Fibroblast of lung (primary cell): Measurements from ENCODE around the gene CARMIL1.

Experiments
- CTCF ChIP-seq, 2 donors: IDR thresholded peaks in 1 of 2; conservative IDR thresholded peaks in 1 of 2; 1 replicate in 1 of 2; 2 replicates in 1 of 2; pipeline ENCODE4 v1.5.1; 2011 to 2012; ENCODE audit warnings: low read length in 2 of 2, control low read depth in 1 of 2, inconsistent platforms in 1 of 2, low read depth in 1 of 2, mild to moderate bottlenecking in 1 of 2
- EZH2 ChIP-seq: IDR thresholded peaks from 2 replicates; pipeline ENCODE4 v1.5.1; 2012; ENCODE audit warnings: low read length, control low read depth, mild to moderate bottlenecking; ENCODE audit errors: missing control alignments

GRCh38 chr6:25476126-25476525, 197.0 kb downstream of the CARMIL1 start:
- TF ChIP-seq EZH2: no peak
- no peak for TF ChIP-seq CTCF (conservative IDR thresholded peaks at IDR 0.05 in 1 of 2, IDR thresholded peaks at IDR 0.05 in 1 of 2; ENCODE audit: low read depth in 1 of 2, low read length in 2 of 2)
